Right lobe of liver (tissue), 6 donors: ENCODE measurements around the gene STK10. TPM values are rescaled to one million over a fixed set of nuclear protein-coding genes. Genes with fewer than 3 reads are reported as not detected.

ENCODE experiments used
- ATAC-seq, 4 donors: fragments of 200-7000 bp; cut with Tn5 transposase; one replicate each; pipeline ENCODE4 v1.9.1; 2020; ENCODE audit warnings: mild to moderate bottlenecking in 4 of 4, moderate library complexity in 4 of 4
- DNase-seq, 3 donors: peaks; one replicate each; pipeline ENCODE4 v3.0.0-alpha.2; 2020
- H3K27ac ChIP-seq, 3 donors: fragments of 200-600 bp; one replicate each; pipeline ENCODE4 v1.8.0; 2022
- H3K27me3 ChIP-seq, 2 donors: fragments of 200-600 bp; one replicate each; pipeline ENCODE4 v1.8.0; 2022
- H3K36me3 ChIP-seq, 4 donors: fragments of 200-600 bp; sonication (generic) in 1 of 4; one replicate each; pipeline versions ENCODE4 v1.5.1 to v1.8.0; 2017 to 2022; ENCODE audit warnings: control low read depth in 1 of 4
- H3K4me1 ChIP-seq, 4 donors: fragments of 200-600 bp; sonication (generic) in 1 of 4; one replicate each; pipeline versions ENCODE4 v1.5.1 to v1.8.0; 2017 to 2022; ENCODE audit warnings: control low read depth in 1 of 4
- H3K4me3 ChIP-seq, 3 donors: fragments of 200-600 bp; one replicate each; pipeline ENCODE4 v1.8.0; 2022
- H3K9me3 ChIP-seq, 4 donors: fragments of 200-600 bp; sonication (generic) in 1 of 4; one replicate each; pipeline versions ENCODE4 v1.5.1 to v1.8.0; 2017 to 2022; ENCODE audit warnings: control low read depth in 1 of 4
- CTCF ChIP-seq, 4 donors: fragments of 200-600 bp in 3 of 4; fragments of 450-650 bp in 1 of 4; IDR thresholded peaks; one replicate each; pipeline versions ENCODE4 v1.5.1 to v1.8.0; 2016 to 2022; ENCODE audit warnings: antibody characterized with exemption in 4 of 4, mild to moderate bottlenecking in 2 of 4
- POLR2A ChIP-seq: fragments of 450-650 bp; IDR thresholded peaks from one replicate; pipeline ENCODE4 v1.6.1; 2017; ENCODE audit warnings: antibody characterized with exemption, mild to moderate bottlenecking
- WGBS: methylation state at CpG from one replicate; pipeline ENCODE4 v1.1.6; 2018; ENCODE audit warnings: low coverage, low lambda C conversion rate; ENCODE audit not compliant: insufficient coverage; ENCODE audit errors: missing lambda C conversion rate; 5-methylcytosine and 5-hydroxymethylcytosine counted together
- intact Hi-C, 2 donors: fragments of 100-400 bp; cut with DNase I; formaldehyde crosslinking; loops; one replicate each; pipeline versions ENCODE4 v1.11.2 to v1.14.1; 2022
- total RNA-seq, 6 experiments: library from RNA; depleted of rRNA in 2 of 6; stranded (reverse); fragments of >200 nt in 2 of 6; fragmentation: NEBNext Ultra II Directional in 3 of 6; extraction: Animal tissue kit (Norgen Biotek cat#: 25700) in 3 of 6; gene quantifications; one replicate each; pipeline versions ENCODE4 v1.1.0 to v1.2.4, GENCODE V29; 2016 to 2023
- donor health status: DM: no; HTN: yes; CAD: no.
- donor health status: DM: no; HTN: no; CAD: no.
- donor health status: DM: no; HTN: no; CAD: no.
- donor health status: DM: no; HTN: yes; CAD: no.
- donor health status: DM: no; HTN: yes; CAD: no.

The STK10 gene
- total RNA-seq, 6 experiments from 2014 or later = 6.9 to 27.4 (median 9.0) TPM

- Histone ChIP-seq H3K36me3 (peaks cover 0 to 10% (median 0%) of the 10 kb centered on the region in 4 donors), H3K27ac (no peak overlapping the region), H3K27me3 (no peaks in the 10 kb centered on the region), H3K9me3 (no peaks in the 10 kb centered on the region), H3K4me3 (no peak overlapping the region), H3K4me1 (no peaks in the 10 kb centered on the region)
- DNase-seq (no peak), ATAC-seq (no peak)
- TF ChIP-seq POLR2A = no peak
- TF ChIP-seq CTCF (IDR thresholded peaks at IDR 0.05) = no peak
- WGBS = 79% methylated on average over 9 of the region's 10 CpGs
- intact Hi-C loops = no loop called here
Measured at GRCh38 chr5:172076761-172077244, 111.2 kb downstream of the STK10 start.

GRCh38 chr5:172075656-172076055 is 112.4 kb downstream of the STK10 start:
- Histone ChIP-seq H3K27me3 (no peaks in the 10 kb centered on the region), H3K9me3 (no peaks in the 10 kb centered on the region), H3K4me1 (no peaks in the 10 kb centered on the region), H3K36me3 (peaks cover 0 to 10% (median 0%) of the 10 kb centered on the region in 4 donors), H3K4me3 (no peak overlapping the region), H3K27ac (no peak overlapping the region)
- TF ChIP-seq CTCF (IDR thresholded peaks at IDR 0.05) (no peak), POLR2A (no peak)
- ATAC-seq (no peak), DNase-seq (no peak)
- intact Hi-C loops = no loop called here
- 93% methylated on average over 4 of the region's 4 CpGs for WGBS

- TF ChIP-seq CTCF (IDR thresholded peaks at IDR 0.05) = no peak
- no peak for TF ChIP-seq POLR2A
- no peaks in the 10 kb centered on the region for H3K4me1 ChIP-seq
- ATAC-seq = no peak
- H3K27me3 ChIP-seq = no peaks in the 10 kb centered on the region
- no peak for DNase-seq
- no peaks in the 10 kb centered on the region for H3K9me3 ChIP-seq
- WGBS = 83% methylated on average over 2 of the region's 3 CpGs
- H3K27ac ChIP-seq = no peak overlapping the region
- H3K36me3 ChIP-seq = peaks cover 0 to 4% (median 0%) of the 10 kb centered on the region in 4 donors
- intact Hi-C loops = no loop called here
- no peak overlapping the region for H3K4me3 ChIP-seq
Measured at GRCh38 chr5:172074896-172075295, 113.1 kb downstream of the STK10 start.

- H3K27ac ChIP-seq = no peak overlapping the region
- intact Hi-C loops = no loop called here
Measured at GRCh38 chr5:172071309-172071875, 116.6 kb downstream of the STK10 start.

More at GRCh38 chr5:172071309-172071875, 116.6 kb downstream of the STK10 start:
- no peak for TF ChIP-seq POLR2A
- TF ChIP-seq CTCF (IDR thresholded peaks at IDR 0.05) = no peak
- ATAC-seq (no peak), DNase-seq (peak in 1 of 3 donors; percentile 3)
- no peak overlapping the region for H3K4me3 ChIP-seq
- H3K4me1 ChIP-seq = no peaks in the 10 kb centered on the region
- H3K27me3 ChIP-seq = no peaks in the 10 kb centered on the region
- H3K9me3 ChIP-seq = no peaks in the 10 kb centered on the region
- H3K36me3 ChIP-seq = no peaks in the 10 kb centered on the region
- WGBS = 86% methylated on average over 3 of the region's 3 CpGs
